Testis (tissue), 3 donors: Measurements from ENCODE around the gene LBP. TPM values are rescaled to one million over a fixed set of nuclear protein-coding genes. Genes with fewer than 3 reads are reported as not detected.

ENCODE experiments used
- DNase-seq: peaks from one replicate; pipeline ENCODE4 v3.0.0-alpha.2; 2019
- H3K27ac ChIP-seq, 2 donors: fragments of 200-600 bp; sonication (generic); one replicate each; pipeline ENCODE4 v1.5.1; 2019
- H3K27me3 ChIP-seq: fragments of 200-600 bp; sonication (generic); one replicate; pipeline ENCODE4 v1.5.1; 2019
- H3K36me3 ChIP-seq: fragments of 200-600 bp; sonication (generic); one replicate; pipeline ENCODE4 v1.5.1; 2017; ENCODE audit warnings: low read depth; ENCODE audit errors: missing control alignments
- H3K4me1 ChIP-seq: fragments of 200-600 bp; sonication (generic); one replicate; pipeline ENCODE4 v1.5.1; 2019
- H3K4me3 ChIP-seq, 2 donors: fragments of 200-600 bp; sonication (generic); one replicate each; pipeline ENCODE4 v1.5.1; 2017 to 2019
- H3K9me3 ChIP-seq: fragments of 200-600 bp; sonication (generic); one replicate; pipeline ENCODE4 v1.5.1; 2017
- CTCF ChIP-seq, 3 experiments: fragments of 450-650 bp in 2 of 3; fragments of 200-600 bp in 1 of 3; sonication (generic) in 1 of 3; IDR thresholded peaks; one replicate each; pipeline ENCODE4 v1.5.1; 2016 to 2019; ENCODE audit warnings: antibody characterized with exemption in 3 of 3, mild to moderate bottlenecking in 2 of 3, moderate library complexity in 1 of 3
- POLR2A ChIP-seq: fragments of 450-650 bp; IDR thresholded peaks from one replicate; pipeline ENCODE4 v1.6.1; 2017; ENCODE audit warnings: antibody characterized with exemption, mild to moderate bottlenecking, moderate library complexity
- WGBS, 2 donors: methylation state at CpG; one replicate each; pipeline ENCODE4 v1.1.5; 2018; 5-methylcytosine and 5-hydroxymethylcytosine counted together
- intact Hi-C: fragments of 100-400 bp; cut with DNase I; formaldehyde crosslinking; loops from one replicate; pipeline ENCODE4 v1.15.1; 2023; ENCODE audit warnings: low total_unique reads
- polyA plus RNA-seq: library from polyadenylated mRNA; stranded (reverse); fragments of 350-450 nt; fragmentation: Illumina TruSeq; extraction: RNeasy Lipid Tissue Mini Kit (QIAGEN cat#74804); gene quantifications from one replicate; pipeline ENCODE4 v1.2.3, GENCODE V29; 2014; ENCODE audit warnings: low read depth, low replicate concordance; ENCODE audit not compliant: insufficient read depth
- total RNA-seq, 2 donors: library from RNA; depleted of rRNA; stranded (reverse); fragments of >200 nt; gene quantifications; one replicate each; pipeline ENCODE4 v1.2.3, GENCODE V29; 2016

The LBP gene
- total and polyA plus RNA-seq, 3 donors from 2014 or later, result 0.87 to 1.3 (median 1.2) TPM

DNA sequence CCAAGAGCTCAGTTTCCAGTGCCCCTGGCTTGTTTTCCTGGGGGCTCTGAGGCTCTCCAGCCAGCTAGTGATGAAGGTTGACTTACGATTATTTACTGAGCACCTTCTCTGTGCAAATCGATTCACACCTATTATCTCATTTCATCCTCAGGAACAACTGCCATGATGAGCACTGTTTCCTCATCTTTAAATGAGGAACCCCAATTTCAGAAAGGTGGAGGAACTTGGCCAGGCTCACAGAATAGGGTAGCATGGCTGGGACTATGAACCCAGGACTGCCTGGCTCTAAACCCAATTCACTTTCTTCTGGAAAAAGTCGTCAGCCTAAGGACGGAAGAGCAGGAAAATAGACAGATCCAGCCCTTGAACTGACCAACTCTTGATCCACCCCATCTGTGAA lies 45.8 kb upstream of the LBP start:
- no peaks in the 10 kb centered on the region for H3K36me3 ChIP-seq
- WGBS, 2 donors, result 78 to 91% methylated on average over 4 of the region's 4 CpGs
- TF ChIP-seq POLR2A (no peak), CTCF (IDR thresholded peaks at IDR 0.05) (no peak)
- no peak for DNase-seq
- no peaks in the 10 kb centered on the region for H3K9me3 ChIP-seq
- no peak overlapping the region for H3K4me3 ChIP-seq
- H3K27ac ChIP-seq, result no peak overlapping the region
- intact Hi-C loops, result loop anchor here (10.0 kb wide), 1 partner anchor 56 kb away; no protein-coding TSS in a partner anchor
- peaks cover 13% of the 10 kb centered on the region for H3K4me1 ChIP-seq
- no peaks in the 10 kb centered on the region for H3K27me3 ChIP-seq

- 91 to 93% methylated on average over 3 of the region's 3 CpGs for WGBS, 2 donors
- H3K27me3 ChIP-seq, result no peaks in the 10 kb centered on the region
- no peak overlapping the region for H3K27ac ChIP-seq
- no peaks in the 10 kb centered on the region for H3K36me3 ChIP-seq
- H3K4me1 ChIP-seq, result peaks cover 13% of the 10 kb centered on the region
- H3K9me3 ChIP-seq, result no peaks in the 10 kb centered on the region
- intact Hi-C loops, result loop anchor here (10.0 kb wide), 1 partner anchor 57 kb away; no protein-coding TSS in a partner anchor
- TF ChIP-seq CTCF (IDR thresholded peaks at IDR 0.05), result no peak
- TF ChIP-seq POLR2A, result no peak
- H3K4me3 ChIP-seq, result no peak overlapping the region
- DNase-seq, result no peak
These were observed 45.0 kb upstream of the LBP start for GRCh38 chr20:38301309-38301708.

DNA sequence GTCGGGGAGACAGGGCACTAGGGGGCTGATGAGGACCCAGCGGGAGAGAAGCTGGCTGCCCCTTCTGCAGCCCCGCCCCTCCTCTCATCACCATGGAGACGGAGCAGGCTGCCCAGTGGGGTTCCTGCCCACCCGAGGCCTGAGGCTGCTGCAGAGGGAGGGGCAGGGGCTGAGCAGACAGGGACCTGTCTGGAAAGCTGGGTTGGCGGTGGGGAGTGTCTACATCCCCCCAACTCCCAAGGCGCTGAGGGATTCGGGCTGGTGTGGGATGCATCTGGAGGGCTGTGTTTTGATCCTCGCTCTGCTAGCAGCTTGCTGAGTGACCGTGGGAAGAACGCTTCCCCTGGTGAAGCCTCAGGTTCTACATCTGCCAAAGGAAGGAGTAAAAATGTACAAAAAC lies 43.5 kb upstream of the LBP start:
- TF ChIP-seq POLR2A, result no peak
- TF ChIP-seq CTCF (IDR thresholded peaks at IDR 0.05), result no peak
- intact Hi-C loops, result loop anchor here (10.0 kb wide), 1 partner anchor 58 kb away; no protein-coding TSS in a partner anchor
- no peak for DNase-seq
- H3K4me1 ChIP-seq, result peaks cover 13% of the 10 kb centered on the region
- H3K36me3 ChIP-seq, result no peaks in the 10 kb centered on the region
- 42 to 54% methylated on average over 11 of the region's 11 CpGs for WGBS, 2 donors
- H3K27ac ChIP-seq, result no peak overlapping the region
- H3K27me3 ChIP-seq, result no peaks in the 10 kb centered on the region
- no peaks in the 10 kb centered on the region for H3K9me3 ChIP-seq
- no peak overlapping the region for H3K4me3 ChIP-seq

- peaks cover 10% of the 10 kb centered on the region for H3K4me1 ChIP-seq
- H3K9me3 ChIP-seq, result no peaks in the 10 kb centered on the region
- intact Hi-C loops, result loop anchor here (10.0 kb wide), 1 partner anchor 59 kb away; no protein-coding TSS in a partner anchor
- WGBS, 2 donors, result 69 to 73% methylated on average over 20 to 21 of the region's 21 CpGs
- H3K4me3 ChIP-seq, result no peak within 1 kb of the TSS
- TF ChIP-seq CTCF (IDR thresholded peaks at IDR 0.05) (no peak), POLR2A (no peak)
- H3K27me3 ChIP-seq, result no peaks in the 10 kb centered on the region
- DNase-seq, result no peak
- H3K36me3 ChIP-seq, result no peaks in the 10 kb centered on the region
- H3K27ac ChIP-seq, result no peak within 1 kb of the TSS
These were observed 42.3 kb upstream of the LBP start, which contains the start of gene BPI for GRCh38 chr20:38303908-38304379. BPI (plus strand) TSS chr20:38304156; CDS start chr20:38304224, 68 bp downstream.
